SK-N-SH (cell line): ENCODE measurements around the gene IGF1R. TPM values are rescaled to one million over a fixed set of nuclear protein-coding genes. Genes with fewer than 3 reads are reported as not detected.

Experiments used
- CTCF ChIA-PET: fragments of 300-600, 350-600 bp; formaldehyde crosslinking; extraction: SDS; loops from one replicate; lab custom pipeline; 2021; lab: Yijun Ruan, JAX
- POLR2A ChIA-PET: fragments of 350-600 bp; sonication (Branson Sonifier 250); formaldehyde crosslinking; extraction: SDS; loops from one replicate; lab custom pipeline; 2020; ENCODE audit warnings: antibody characterized with exemption, inconsistent platforms; lab: Yijun Ruan, JAX
- DNase-seq: peaks from one replicate; pipeline ENCODE4 v3.0.0; 2012
- H2AFZ ChIP-seq: fragments of 200-600 bp; sonication (generic); 2 replicates; pipeline ENCODE4 v1.8.1; 2016; ENCODE audit warnings: antibody characterized with exemption, mild to moderate bottlenecking, low read depth
- H3F3A ChIP-seq: fragments of 200-600 bp; sonication (generic); replicated peaks from 2 replicates; pipeline ENCODE3; 2016; ENCODE audit warnings: antibody characterized with exemption, mild to moderate bottlenecking; ENCODE audit not compliant: insufficient read depth
- H3K27ac ChIP-seq, 2 experiments: fragments of 200-500 bp in 1 of 2; fragments of 200-600 bp in 1 of 2; sonication (Bioruptor generic) in 1 of 2; sonication (generic), shearing (Covaris generic) in 1 of 2; 2 replicates each; pipeline versions ENCODE4 v1.5.1 to v1.6.1; 2014 to 2016; ENCODE audit warnings: low read depth in 2 of 2, inconsistent platforms in 1 of 2, low read length in 1 of 2, mild to moderate bottlenecking in 1 of 2, mixed read lengths in 1 of 2
- H3K27me3 ChIP-seq: fragments of 200-600 bp; sonication (generic), shearing (Covaris generic); 2 replicates; pipeline ENCODE4 v1.6.1; 2016; ENCODE audit warnings: mixed run types; ENCODE audit not compliant: insufficient read depth
- H3K36me3 ChIP-seq, 2 experiments: fragments of 200-500 bp in 1 of 2; fragments of 200-600 bp in 1 of 2; sonication (Bioruptor generic) in 1 of 2; sonication (generic) in 1 of 2; replicated peaks in 1 of 2; 2 replicates each; pipeline versions ENCODE3 to v1.5.1; 2014 to 2016; ENCODE audit warnings: low read length in 1 of 2, mild to moderate bottlenecking in 1 of 2; ENCODE audit not compliant: insufficient read depth in 2 of 2, control insufficient read depth in 1 of 2
- H3K4me1 ChIP-seq, 2 experiments: fragments of 200-500 bp in 1 of 2; fragments of 200-600 bp in 1 of 2; sonication (Bioruptor generic) in 1 of 2; sonication (generic), shearing (Covaris generic) in 1 of 2; 2 replicates each; pipeline versions ENCODE4 v1.5.1 to v1.6.1; 2014 to 2016; ENCODE audit warnings: low read depth in 1 of 2, low read length in 1 of 2, mixed run types in 1 of 2; ENCODE audit not compliant: insufficient read depth in 2 of 2, control insufficient read depth in 1 of 2
- H3K4me2 ChIP-seq: fragments of 200-600 bp; sonication (generic), shearing (Covaris generic); 2 replicates; pipeline ENCODE4 v1.6.1; 2017; ENCODE audit warnings: mixed run types
- H3K4me3 ChIP-seq, 2 experiments: fragments of 200-500 bp in 1 of 2; fragments of 200-600 bp in 1 of 2; sonication (Bioruptor generic) in 1 of 2; sonication (generic), shearing (Covaris generic) in 1 of 2; 2 replicates each; pipeline versions ENCODE4 v1.5.1 to v1.8.1; 2014 to 2016; ENCODE audit warnings: low read depth in 2 of 2, inconsistent platforms in 1 of 2, low read length in 1 of 2, mild to moderate bottlenecking in 1 of 2, mixed read lengths in 1 of 2, moderate library complexity in 1 of 2
- H3K79me2 ChIP-seq: fragments of 200-600 bp; sonication (generic); 2 replicates; pipeline ENCODE4 v1.8.1; 2017; ENCODE audit warnings: mild to moderate bottlenecking; ENCODE audit not compliant: insufficient read depth
- H3K9ac ChIP-seq: fragments of 200-600 bp; sonication (generic); 2 replicates; pipeline ENCODE4 v1.6.1; 2017; ENCODE audit warnings: mixed run types
- H3K9me2 ChIP-seq: fragments of 200-600 bp; sonication (generic); 2 replicates; pipeline ENCODE4 v1.6.1; 2017; ENCODE audit warnings: mixed run types
- H3K9me3 ChIP-seq: fragments of 200-600 bp; sonication (generic); 2 replicates; pipeline ENCODE4 v1.6.1; 2017; ENCODE audit warnings: mixed run types, mild to moderate bottlenecking, moderate library complexity
- H4K20me1 ChIP-seq: fragments of 200-600 bp; sonication (generic); 2 replicates; pipeline ENCODE4 v1.6.1; 2017; ENCODE audit warnings: mild to moderate bottlenecking, mixed run types; ENCODE audit not compliant: insufficient read depth
- CHD2 ChIP-seq: fragments of 150-350 bp; IDR thresholded peaks from 2 replicates; pipeline ENCODE4 v1.6.1; 2018; ENCODE audit warnings: low read length; ENCODE audit not compliant: partially characterized antibody
- CTCF ChIP-seq: fragments of 200-600 bp; sonication (generic); IDR thresholded peaks from 2 replicates; pipeline ENCODE4 v1.6.1; 2017; ENCODE audit warnings: antibody characterized with exemption, mild to moderate bottlenecking, moderate library complexity
- EZH2phosphoT487 ChIP-seq: fragments of 200-600 bp; sonication (generic); IDR thresholded peaks from 2 replicates; pipeline ENCODE4 v1.6.1; 2017; ENCODE audit warnings: low read depth, mixed run types, mild to moderate bottlenecking, antibody characterized with exemption, moderate library complexity, borderline replicate concordance
- FOXJ3 ChIP-seq: sonication (generic); formaldehyde crosslinking; IDR thresholded peaks from 2 replicates; pipeline ENCODE4 v1.5.1; 2020; ENCODE audit warnings: mild to moderate bottlenecking, missing genetic modification reagents
- NFIC ChIP-seq: IDR thresholded peaks from 2 replicates; pipeline ENCODE4 v1.4.0; 2012; ENCODE audit warnings: borderline replicate concordance
- NRF1 ChIP-seq: IDR thresholded peaks from 2 replicates; pipeline ENCODE4 v1.6.1; 2012; ENCODE audit warnings: low read depth, mild to moderate bottlenecking, low read length
- RCOR1 ChIP-seq: fragments of 150-350 bp; IDR thresholded peaks from 2 replicates; pipeline ENCODE4 v1.6.1; 2017; ENCODE audit warnings: antibody characterized with exemption, low read length
- REST ChIP-seq: IDR thresholded peaks from 2 replicates; pipeline ENCODE4 v1.6.1; 2012; ENCODE audit warnings: mild to moderate bottlenecking, low read depth, low read length, moderate library complexity
- RXRA ChIP-seq: IDR thresholded peaks from 2 replicates; pipeline ENCODE4 v1.4.0; 2012; ENCODE audit warnings: low read depth, mild to moderate bottlenecking, borderline replicate concordance
- SMC3 ChIP-seq: IDR thresholded peaks from 2 replicates; pipeline ENCODE4 v1.6.1; 2012; ENCODE audit warnings: low read depth, low read length, improper control_type of control experiment
- USF1 ChIP-seq: IDR thresholded peaks from 2 replicates; pipeline ENCODE4 v1.4.0; 2012; ENCODE audit warnings: low read depth, borderline replicate concordance
- WGBS: methylation state at CpG from one replicate; pipeline ENCODE4 v1.1.6; 2017; ENCODE audit warnings: low lambda C conversion rate; 5-methylcytosine and 5-hydroxymethylcytosine counted together
- polyA plus RNA-seq, 3 experiments: library from polyadenylated mRNA; depleted of rRNA; stranded (reverse); fragments of >200 nt; gene quantifications; 2 replicates each; pipeline ENCODE4 v1.2.3, GENCODE V29; 2012

Gene IGF1R
- polyA plus RNA-seq, 1 of the 3 experiments (the other 2 are of a cell fraction): 9.5 TPM

- TF ChIP-seq CHD2: no peak
- no peak for TF ChIP-seq EZH2phosphoT487
- TF ChIP-seq NRF1: no peak
- TF ChIP-seq NFIC: no peak
- TF ChIP-seq USF1: no peak
- no peak for TF ChIP-seq CTCF
- TF ChIP-seq RCOR1: no peak
Observed at GRCh38 chr15:98958076-98958475, 309.7 kb downstream of the IGF1R start (continued).

- Histone ChIP-seq H2AFZ (no peak overlapping the region), H3K9me2 (no peaks in the 10 kb centered on the region), H3K9me3 (no peaks in the 10 kb centered on the region), H3K79me2 (no peaks in the 10 kb centered on the region), H3F3A (peaks cover 6% of the 10 kb centered on the region), H3K36me3 (peaks cover 25 to 37% of the 10 kb centered on the region in 2 experiments), H3K4me1 (peaks cover 0 to 10% of the 10 kb centered on the region in 2 experiments; a peak in 1 of 4 replicates), H4K20me1 (no peaks in the 10 kb centered on the region), H3K27me3 (no peaks in the 10 kb centered on the region), H3K27ac (no peak overlapping the region), H3K4me2 (no peak overlapping the region), H3K9ac (no peak overlapping the region), H3K4me3 (no peak overlapping the region)
- ChIA-PET POLR2A (no interaction called here), CTCF (interaction anchor here (1.3 kb wide), 1 partner anchor 77 kb away, joined by 3 read pairs; no protein-coding TSS in a partner anchor)
- TF ChIP-seq FOXJ3 (CRISPR knock-in tag) (no peak), SMC3 (no peak), RXRA (no peak), EZH2phosphoT487 (no peak), REST (no peak)
- no peak for DNase-seq
- 95% methylated on average over 11 of the region's 22 CpGs for WGBS
Observed at GRCh38 chr15:98958918-98959639, 310.7 kb downstream of the IGF1R start.
